ENCODE measurements around the gene YWHAH. TPM values are rescaled to one million over a fixed set of nuclear protein-coding genes. Genes with fewer than 3 reads are reported as not detected.

Gene YWHAH
- 100 to 1,000 TPM; 140 to 162 (median 149) TPM for total RNA-seq
- long read RNA-seq, donor 1, transcript YWHAH-201 (2 exons, 1,825 nt): major isoform, 213 of 222 reads
- long read RNA-seq, donor 1, partial matches to known transcripts: 0 of 222 reads
- long read RNA-seq, donor 1, other reads (novel, unspliced or antisense): 4 of 222 reads
- long read RNA-seq, donor 2, transcript YWHAH-201 (2 exons, 1,825 nt): major isoform, 15 of 17 reads
- long read RNA-seq, donor 2, partial matches to known transcripts: 0 of 17 reads
- long read RNA-seq, donor 2, other reads (novel, unspliced or antisense): 2 of 17 reads

DNA sequence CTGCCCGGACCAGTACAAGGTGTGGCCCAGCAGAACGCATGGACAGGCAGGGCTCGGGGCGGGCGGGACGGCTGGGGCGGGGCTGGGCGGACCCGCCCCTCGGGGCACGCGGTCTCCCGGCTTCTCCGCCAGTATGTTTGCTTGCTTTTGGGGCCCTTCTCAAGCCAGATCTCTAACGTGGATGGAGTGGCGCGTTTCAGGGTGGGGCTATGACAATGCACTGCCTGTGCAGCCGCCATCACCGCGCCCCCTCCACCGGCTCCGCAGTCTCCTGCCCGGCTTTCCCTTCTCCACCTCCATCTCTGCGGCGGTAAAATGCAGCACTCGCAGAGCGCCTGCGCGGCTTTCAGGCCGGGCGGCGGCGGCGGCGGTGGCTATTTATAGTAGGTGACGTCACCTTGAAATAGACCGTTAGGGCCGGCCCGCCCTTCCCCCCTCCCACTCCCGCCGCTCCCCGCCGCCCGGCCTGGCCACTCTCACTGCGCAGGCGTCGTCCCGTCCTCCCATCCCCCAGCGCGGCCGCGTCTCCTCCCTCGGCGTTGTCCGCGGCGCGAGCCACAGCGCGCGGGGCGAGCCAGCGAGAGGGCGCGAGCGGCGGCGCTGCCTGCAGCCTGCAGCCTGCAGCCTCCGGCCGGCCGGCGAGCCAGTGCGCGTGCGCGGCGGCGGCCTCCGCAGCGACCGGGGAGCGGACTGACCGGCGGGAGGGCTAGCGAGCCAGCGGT is at the start of gene YWHAH:
Gene YWHAH, plus strand, starts transcription at position 558 of the 722 bp plus-strand sequence. CDS start 199 bp downstream, outside the sequence.
- Histone ChIP-seq H3K9me3 (no peaks in the 10 kb centered on the region), H3K36me3 (ENCODE audit: low read depth) (no peaks in the 10 kb centered on the region), H3K4me3 (peak within 1 kb of the TSS; percentile 82), H3K4me1 (ENCODE audit: low read depth) (peaks cover 18% of the 10 kb centered on the region)
- ATAC-seq (peak; percentile 93), DNase-seq (peak; percentile 95 to 98 (median 96))
- intact Hi-C loops (cut with DNase I, micrococcal nuclease): loop anchor here in 1 of 2 donors (10.0 kb wide), 2 partner anchors 189 to 269 kb away; partner anchors contain the start of genes DEPDC5 and PRR14L
- TF ChIP-seq, protein P1, sequence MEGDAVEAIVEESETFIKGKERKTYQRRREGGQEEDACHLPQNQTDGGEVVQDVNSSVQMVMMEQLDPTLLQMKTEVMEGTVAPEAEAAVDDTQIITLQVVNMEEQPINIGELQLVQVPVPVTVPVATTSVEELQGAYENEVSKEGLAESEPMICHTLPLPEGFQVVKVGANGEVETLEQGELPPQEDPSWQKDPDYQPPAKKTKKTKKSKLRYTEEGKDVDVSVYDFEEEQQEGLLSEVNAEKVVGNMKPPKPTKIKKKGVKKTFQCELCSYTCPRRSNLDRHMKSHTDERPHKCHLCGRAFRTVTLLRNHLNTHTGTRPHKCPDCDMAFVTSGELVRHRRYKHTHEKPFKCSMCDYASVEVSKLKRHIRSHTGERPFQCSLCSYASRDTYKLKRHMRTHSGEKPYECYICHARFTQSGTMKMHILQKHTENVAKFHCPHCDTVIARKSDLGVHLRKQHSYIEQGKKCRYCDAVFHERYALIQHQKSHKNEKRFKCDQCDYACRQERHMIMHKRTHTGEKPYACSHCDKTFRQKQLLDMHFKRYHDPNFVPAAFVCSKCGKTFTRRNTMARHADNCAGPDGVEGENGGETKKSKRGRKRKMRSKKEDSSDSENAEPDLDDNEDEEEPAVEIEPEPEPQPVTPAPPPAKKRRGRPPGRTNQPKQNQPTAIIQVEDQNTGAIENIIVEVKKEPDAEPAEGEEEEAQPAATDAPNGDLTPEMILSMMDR (IDR thresholded peaks at IDR 0.05): no peak

DNA sequence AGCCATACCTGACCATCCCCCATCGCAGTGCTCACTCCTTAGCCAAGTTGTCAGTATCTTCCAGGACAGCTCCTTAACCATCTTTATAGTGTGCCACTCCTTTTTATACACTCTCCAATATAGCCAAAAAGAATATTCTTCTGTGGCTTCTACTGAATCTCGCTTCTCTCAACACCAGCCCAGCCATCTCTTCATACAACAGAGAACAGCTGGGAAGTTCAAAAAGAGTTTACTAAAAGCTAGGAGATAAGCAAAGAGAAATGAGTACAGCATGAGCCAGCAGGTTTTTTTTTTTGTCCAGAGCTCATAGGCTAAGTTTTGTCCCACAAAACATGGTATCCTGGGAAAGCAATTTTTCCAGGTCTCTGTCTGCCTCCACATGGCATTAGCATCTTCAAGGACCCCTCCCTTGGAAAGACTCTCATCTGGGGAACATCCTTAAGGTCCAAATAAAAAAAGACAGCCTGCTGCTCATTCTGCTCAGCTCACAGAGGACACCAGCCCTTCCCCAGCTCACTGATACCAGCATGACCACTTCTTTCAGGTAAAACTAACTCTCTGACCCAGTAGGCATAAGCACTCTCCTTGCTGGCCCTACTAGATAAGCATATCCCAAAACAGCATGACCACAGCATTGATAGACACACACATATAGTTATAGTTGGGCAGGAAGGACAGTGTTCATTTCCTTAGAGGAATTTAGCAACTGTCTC is 48.8 kb upstream of the YWHAH start:
- no peaks in the 10 kb centered on the region for H3K36me3 ChIP-seq (ENCODE audit: low read depth)
- H3K9me3 ChIP-seq: no peaks in the 10 kb centered on the region
- no peak for DNase-seq
- intact Hi-C loops (cut with DNase I, micrococcal nuclease): no loop called here
- TF ChIP-seq, protein P1 (IDR thresholded peaks at IDR 0.05): no peak
- ATAC-seq: no peak
- H3K4me1 ChIP-seq (ENCODE audit: low read depth): no peaks in the 10 kb centered on the region
- H3K4me3 ChIP-seq: no peak overlapping the region

DNA sequence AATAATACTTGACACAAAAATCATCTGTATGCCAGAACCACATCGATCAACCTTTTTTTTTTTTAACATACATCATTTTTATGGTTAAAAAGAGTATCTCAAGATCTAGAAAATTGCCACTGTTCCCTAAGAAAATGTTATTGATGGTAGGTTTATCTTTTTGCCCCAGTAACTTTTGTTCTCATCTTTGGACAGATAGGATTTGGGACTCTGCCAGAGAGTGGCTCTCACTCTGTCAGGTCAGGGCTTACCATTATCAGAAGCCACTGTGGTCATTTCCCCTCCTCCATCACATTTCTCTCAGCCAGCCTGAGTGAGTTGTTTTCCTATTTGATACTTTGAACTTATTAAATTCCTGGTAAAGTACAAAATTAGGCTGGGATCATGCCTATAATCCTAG is 47.9 kb upstream of the YWHAH start:
- H3K36me3 ChIP-seq (ENCODE audit: low read depth): no peaks in the 10 kb centered on the region
- intact Hi-C loops (cut with DNase I, micrococcal nuclease): no loop called here
- no peak for DNase-seq

DNA sequence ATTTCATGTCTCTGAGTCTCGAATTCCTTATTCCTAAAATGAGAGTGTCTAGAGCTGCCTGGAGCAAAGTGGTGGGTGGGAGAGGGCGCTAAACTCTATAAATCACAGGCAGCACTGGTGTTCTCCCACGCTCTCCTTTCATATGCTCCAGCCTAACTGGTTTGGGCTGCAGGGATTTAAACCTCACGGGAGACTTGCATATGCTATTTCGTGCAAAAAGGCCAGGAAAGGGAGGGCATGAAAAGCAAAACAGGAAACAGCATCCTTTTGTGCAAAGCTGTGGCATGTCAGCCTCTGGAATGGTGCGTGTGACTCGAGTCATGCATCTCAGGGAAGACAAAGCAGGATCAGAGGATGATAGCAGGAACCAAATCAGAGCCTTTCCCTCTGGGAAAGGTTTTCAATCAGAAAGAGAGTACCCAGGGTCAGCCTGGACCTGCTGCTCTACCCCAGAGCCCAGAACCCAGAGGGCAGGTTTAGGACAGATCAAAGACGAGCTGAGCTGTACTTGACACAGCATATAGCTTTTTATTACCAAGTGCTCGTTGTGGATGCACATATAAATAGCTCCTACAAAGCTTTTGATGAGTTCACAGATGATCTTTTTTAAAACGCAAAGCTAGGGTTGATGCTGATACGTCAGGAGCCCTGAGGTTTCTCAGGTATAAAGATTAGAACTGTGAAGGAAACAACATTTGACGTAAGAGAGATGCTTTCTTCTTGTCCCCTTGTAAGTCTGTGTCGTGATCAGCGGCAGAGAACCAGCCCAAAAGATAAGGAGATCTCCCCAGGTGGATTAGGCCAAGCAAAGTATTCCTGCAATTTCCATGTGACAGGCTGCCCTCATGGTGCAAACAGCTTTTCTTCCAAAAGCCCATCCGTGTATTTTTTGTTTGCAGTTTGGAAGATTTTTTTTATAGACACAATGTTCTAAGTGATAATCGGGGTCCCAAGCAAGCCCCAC is 46.2 kb upstream of the YWHAH start:
- TF ChIP-seq, protein P1 (IDR thresholded peaks at IDR 0.05): no peak
- DNase-seq (no peak), ATAC-seq (no peak)
- Histone ChIP-seq H3K4me1 (ENCODE audit: low read depth) (no peaks in the 10 kb centered on the region), H3K9me3 (no peaks in the 10 kb centered on the region), H3K36me3 (ENCODE audit: low read depth) (no peaks in the 10 kb centered on the region), H3K4me3 (no peak overlapping the region)
- intact Hi-C loops (cut with DNase I, micrococcal nuclease): no loop called here

More for the DNA sequence above, 47.9 kb upstream of the YWHAH start:
- Histone ChIP-seq H3K4me1 (ENCODE audit: low read depth) (no peaks in the 10 kb centered on the region), H3K4me3 (no peak overlapping the region), H3K9me3 (no peaks in the 10 kb centered on the region)
- ATAC-seq: no peak
- TF ChIP-seq, protein P1 (IDR thresholded peaks at IDR 0.05): no peak

DNA sequence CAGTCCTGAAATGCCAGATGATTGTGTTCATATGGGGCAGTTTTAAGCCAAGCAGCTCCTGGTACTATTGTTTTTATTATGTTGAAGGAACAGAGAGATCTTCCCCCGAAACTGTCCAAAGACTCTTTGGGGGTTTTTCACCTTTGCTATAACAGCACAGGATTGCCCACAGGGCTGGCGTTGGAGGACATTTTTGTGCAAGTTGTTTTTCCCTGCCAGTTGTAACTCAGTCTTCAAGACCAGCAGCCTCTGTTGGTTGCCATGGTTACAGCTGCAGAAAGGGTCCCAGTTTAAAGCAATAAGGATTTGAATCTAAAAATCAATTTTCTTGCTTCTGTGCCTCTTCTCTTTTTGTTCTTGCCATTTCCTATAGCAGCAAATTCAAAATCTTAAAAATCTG is 45.4 kb upstream of the YWHAH start:
- ATAC-seq (no peak), DNase-seq (no peak)
- TF ChIP-seq, protein P1 (IDR thresholded peaks at IDR 0.05): no peak
- Histone ChIP-seq H3K4me1 (ENCODE audit: low read depth) (no peaks in the 10 kb centered on the region), H3K4me3 (no peak overlapping the region), H3K9me3 (no peaks in the 10 kb centered on the region), H3K36me3 (ENCODE audit: low read depth) (no peaks in the 10 kb centered on the region)
- intact Hi-C loops (cut with DNase I, micrococcal nuclease): no loop called here

Data from mucosa of descending colon (tissue), 3 donors.